ENCODE results near the gene ZNF789.
"Not testable (repeated sequence)": the region's sequence is repeated elsewhere in the genome, so short reads cannot be mapped to it uniquely, and the experiment has no call there.

The ZNF789 gene

GRCh38 chr7:99457650-99458493 is 14.8 kb upstream of the ZNF789 start:
- no peak for DNase-seq (ENCODE audit: low read depth, low spot score)

GRCh38 chr7:99459087-99459486 is 13.6 kb upstream of the ZNF789 start:
- no peak for DNase-seq (ENCODE audit: low read depth, low spot score)

DNA sequence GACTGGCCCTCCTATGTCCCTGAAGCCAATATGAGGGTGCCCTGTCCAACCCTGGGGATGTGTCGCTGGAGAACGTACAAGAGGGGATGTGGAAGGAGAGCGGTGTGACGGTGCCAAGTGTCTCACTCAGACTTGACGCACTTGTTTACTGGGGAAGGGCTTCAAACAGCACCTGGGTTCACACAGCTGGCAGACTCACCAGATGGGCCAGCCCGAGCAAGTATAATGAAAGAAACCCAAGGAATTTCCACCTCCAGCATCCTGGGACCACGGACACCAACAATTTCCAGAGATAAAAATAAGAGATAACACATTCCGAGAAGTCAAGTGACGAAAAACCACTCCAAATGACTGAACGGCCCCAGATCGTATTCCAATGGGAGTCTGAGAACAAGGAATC is 12.0 kb upstream of the ZNF789 start:
- DNase-seq (ENCODE audit: low read depth, low spot score) = no peak

DNA sequence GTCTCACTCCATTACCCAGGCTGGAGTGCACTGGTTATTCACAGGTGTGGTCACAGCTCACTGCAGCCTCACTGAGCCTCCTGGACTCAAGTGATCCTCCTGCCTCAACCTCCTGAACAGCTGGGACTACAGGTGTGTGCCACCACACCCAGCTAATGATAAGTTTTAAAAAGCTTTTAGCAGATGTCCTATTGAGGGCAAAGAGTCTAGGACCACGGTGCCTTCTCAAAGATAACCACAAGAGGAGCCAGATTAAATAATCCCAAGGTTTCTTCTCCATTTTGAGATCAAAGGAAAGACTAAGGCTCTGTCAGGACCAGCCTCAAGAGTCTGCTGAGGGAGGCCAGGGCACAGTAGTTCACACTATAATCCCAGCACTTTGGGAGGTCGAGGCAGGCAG is 11.5 kb upstream of the ZNF789 start:
- DNase-seq (ENCODE audit: low read depth, low spot score) = no peak

GRCh38 chr7:99465421-99465768 is 7.3 kb upstream of the ZNF789 start:
- no peak for DNase-seq (ENCODE audit: low read depth, low spot score)

DNA sequence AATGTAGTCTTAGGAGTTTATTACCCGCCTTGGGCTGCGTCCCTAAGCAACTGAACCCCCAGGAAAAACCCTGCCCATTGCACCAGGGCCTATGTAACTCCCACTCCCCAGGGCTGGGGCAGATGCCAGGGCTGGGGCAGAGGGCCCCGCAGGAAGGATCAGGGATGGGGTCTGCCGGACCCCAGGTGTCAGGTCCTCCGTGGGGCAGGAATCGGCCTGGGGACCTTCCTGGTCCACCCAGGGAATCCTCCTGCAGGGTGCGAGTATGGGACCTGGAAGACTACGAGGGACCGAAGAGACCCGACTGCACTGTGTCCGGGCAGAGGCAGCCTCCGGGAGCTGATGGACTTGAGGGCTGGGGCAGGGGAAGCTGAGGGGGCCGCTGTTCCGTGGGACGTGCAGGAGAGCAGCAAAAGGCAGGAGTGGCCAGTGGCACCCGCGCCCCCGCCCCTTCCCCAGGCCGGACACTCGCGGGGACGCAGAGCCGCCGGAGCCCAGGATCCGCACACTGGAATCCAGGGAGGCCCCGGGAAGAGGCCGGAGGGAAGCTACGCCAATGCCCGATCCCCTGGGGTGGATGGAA is 4.3 kb upstream of the ZNF789 start:
- DNase-seq (ENCODE audit: low read depth, low spot score) = no peak

GRCh38 chr7:99469381-99470065 is 3.2 kb upstream of the ZNF789 start:
- no peak for DNase-seq (ENCODE audit: low read depth, low spot score)

DNA sequence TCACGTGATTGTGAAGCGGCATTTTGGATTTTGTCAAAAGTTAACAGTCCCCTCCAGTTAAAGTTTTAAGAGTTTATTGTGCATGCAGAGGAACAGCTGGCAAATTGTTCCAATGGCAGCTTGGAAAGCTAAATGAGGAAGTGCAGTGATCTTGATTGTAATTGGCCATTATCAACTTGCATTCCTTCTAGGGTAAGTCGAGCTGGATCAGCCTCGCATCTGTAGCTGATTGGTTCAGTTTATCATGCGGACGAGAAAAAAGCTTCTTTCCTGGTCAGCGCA is 566 bp downstream of the ZNF789 start:
- DNase-seq (ENCODE audit: low read depth, low spot score) = no peak

- DNase-seq (ENCODE audit: low read depth, low spot score) = no peak
Observed at GRCh38 chr7:99476107-99476506, 3.4 kb downstream of the ZNF789 start.

DNA sequence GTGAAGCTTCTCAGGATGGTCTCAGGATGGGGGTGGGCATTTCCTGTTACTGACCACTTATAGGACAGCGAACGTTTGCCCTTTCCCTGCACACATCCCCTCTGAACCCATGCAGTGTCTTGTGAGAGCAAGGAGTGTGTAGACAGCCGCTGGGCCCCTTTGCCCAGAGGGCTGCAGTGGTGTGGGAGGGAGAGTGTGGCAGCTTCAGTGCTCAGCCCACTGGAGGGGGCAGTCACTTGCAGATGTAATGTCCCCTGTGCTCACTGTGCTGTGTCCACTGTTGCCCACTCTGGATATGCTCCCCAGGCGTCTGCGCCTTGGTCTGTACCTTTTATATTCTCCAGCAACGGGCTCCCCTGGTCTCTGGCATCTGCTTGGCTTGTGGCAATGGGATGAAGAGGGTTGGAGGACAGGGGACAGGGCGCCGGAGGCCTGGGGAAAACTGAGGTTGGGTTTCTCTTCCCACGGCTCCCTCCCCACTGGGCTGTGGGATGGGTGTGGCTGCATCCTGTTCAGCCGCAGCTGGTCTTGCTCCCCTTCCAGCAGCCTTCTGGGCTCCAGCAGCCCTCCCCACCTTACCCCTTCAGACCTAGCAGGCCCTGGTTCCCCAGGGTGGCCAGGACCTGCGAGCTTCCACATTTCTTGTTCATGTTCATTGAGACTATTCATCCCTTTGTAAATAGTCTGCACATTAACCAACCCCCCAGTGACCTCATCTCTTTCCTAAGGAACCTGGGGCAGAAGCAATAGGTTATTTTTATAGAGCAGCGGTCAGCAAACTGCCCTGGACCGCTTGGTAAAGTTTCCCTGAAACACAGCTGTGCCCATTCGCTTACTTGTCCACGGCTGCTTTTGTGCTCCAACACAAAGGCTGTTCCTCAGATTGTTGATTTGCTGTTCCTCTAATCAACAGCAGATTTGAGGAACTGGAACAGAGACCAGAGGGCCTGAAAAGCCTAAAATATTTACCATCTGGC is 6.1 kb downstream of the ZNF789 start:
- no peak for DNase-seq (ENCODE audit: low read depth, low spot score)

GRCh38 chr7:99485094-99485493 is 12.4 kb downstream of the ZNF789 start:
- no peak for DNase-seq (ENCODE audit: low read depth, low spot score)

DNA sequence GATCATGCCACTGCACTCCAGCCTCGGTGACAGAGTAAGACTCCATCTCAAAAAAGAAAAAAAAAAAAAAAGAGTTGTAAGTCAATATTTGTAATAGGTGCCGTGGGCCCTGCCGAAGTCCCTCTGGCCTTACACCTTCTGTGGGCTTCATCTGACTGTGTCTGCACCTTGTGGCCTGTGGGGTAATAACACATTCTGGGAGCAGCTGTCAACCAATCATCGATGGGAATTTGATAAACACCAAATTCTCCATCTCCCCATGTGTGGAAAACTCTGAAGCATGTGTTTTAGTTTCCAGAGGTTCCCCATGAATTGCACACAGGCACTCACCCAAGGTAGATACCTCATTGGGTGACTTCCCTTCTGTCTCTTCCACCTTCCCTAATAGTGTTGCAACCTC is 16.5 kb downstream of the ZNF789 start:
- DNase-seq (ENCODE audit: low read depth, low spot score) = no peak

DNA sequence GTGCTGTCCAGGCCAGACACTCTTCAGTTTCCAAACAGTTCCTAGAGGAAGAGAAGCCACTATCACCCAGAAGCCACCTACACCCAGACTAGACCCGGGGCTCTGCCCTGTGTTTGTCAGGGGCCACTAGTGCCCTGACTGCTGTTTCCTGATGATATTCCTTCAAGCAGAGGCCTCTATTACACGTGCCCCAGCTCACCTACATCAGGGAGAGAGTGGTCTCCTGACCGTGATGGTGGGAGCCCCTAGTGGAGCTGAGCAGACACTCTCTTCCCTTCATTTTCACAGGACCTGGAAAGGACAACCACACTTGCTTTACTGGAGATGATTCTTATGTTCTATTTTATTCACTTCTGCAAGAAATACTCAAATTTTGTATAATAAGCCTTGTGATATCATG is 18.2 kb downstream of the ZNF789 start:
- DNase-seq (ENCODE audit: low read depth, low spot score) = no peak

DNA sequence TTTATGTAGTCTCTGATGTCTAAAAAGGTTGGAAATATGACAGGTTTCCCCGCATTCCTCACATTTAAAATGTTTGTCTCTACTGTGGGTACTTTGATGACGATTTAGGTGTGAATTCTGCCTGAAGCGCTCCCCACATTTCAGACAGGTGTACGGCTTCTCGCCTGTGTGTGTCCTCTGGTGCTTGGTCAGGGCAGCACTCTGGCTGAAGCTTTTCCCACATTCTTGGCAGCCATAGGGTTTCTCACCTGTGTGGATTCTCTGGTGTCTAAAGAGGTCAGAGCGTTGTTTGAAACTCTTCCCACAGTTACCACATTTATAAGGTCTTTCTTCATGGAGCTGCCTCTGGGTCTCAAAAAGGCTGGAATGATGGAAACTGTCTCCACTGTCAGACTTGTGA is 21.1 kb downstream of the ZNF789 start:
- no peak for DNase-seq (ENCODE audit: low read depth, low spot score)

- DNase-seq (ENCODE audit: low read depth, low spot score) = no peak
Observed at GRCh38 chr7:99497766-99498545, 25.3 kb downstream of the ZNF789 start.

GRCh38 chr7:99498546-99498944 is 25.9 kb downstream of the ZNF789 start:
- no peak for DNase-seq (ENCODE audit: low read depth, low spot score)

GRCh38 chr7:99499371-99499720 is 26.7 kb downstream of the ZNF789 start:
- no peak for DNase-seq (ENCODE audit: low read depth, low spot score)

- peak; percentile 78 for DNase-seq (ENCODE audit: low read depth, low spot score)
Observed at GRCh38 chr7:99499721-99500636, 27.3 kb downstream of the ZNF789 start, which contains the start of gene ZNF394. TSS of gene ZNF394 (minus strand) at chr7:99500281. CDS start at chr7:99500093, 188 bp downstream.

DNA sequence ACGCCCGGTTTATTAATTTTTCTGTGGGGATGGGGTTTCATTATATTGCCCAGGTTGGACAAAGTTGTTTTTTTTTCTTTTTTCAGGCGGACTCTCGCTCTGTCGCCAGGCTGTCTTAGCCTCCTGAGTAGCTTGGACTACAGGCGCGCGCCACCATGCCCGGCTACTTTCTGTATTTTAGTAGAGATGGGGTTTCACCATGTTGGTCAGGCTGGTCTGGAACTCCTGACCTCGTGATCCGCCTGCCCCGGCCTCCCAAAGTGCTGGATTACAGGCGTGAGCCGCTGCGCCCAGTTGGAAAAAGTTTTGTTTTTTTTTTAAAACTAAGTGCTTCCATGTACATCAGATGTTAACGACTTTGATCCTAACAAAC is 27.9 kb downstream of the ZNF789 start:
- no peak for DNase-seq (ENCODE audit: low read depth, low spot score)

DNA sequence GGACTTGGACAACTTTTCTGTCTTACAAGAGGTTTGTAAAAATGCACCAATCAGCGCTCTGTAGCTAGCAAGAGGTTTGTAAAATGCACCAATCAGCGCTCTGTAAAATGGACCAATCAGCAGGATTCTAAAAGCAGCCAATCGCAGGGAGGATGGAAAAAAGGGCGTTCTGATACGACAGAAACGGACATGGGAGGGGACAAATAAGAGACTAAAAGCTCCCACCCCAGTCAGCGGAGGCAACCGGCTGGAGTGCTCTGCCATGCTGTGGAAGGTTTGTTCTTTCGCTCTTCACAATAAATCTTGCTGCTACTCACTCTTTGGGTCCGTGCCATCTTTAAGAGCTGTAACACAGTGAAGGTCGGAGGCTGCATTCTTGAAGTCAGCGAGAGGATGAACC is 28.5 kb downstream of the ZNF789 start:
- DNase-seq (ENCODE audit: low read depth, low spot score) = not testable (repeated sequence)

Measured in activated naive CD8-positive, alpha-beta T cell treated with anti-CD3 and anti-CD28 coated beads, Interleukin-2, amount 50 U/mL, for 16 hours (primary cell).